HTERT RPE-1 (cell line): Measurements from ENCODE around the gene GRB14.
"Not testable (repeated sequence)": the region's sequence is repeated elsewhere in the genome, so short reads cannot be mapped to it uniquely, and the experiment has no call there.

Experiments
- in situ Hi-C: fragments of 300-500 bp; cut with MboI; formaldehyde crosslinking; loops from 4 replicates; pipeline ENCODE4 v1.14.3; 2020; ENCODE audit warnings: low sequenced_read_pairs

Gene GRB14

DNA sequence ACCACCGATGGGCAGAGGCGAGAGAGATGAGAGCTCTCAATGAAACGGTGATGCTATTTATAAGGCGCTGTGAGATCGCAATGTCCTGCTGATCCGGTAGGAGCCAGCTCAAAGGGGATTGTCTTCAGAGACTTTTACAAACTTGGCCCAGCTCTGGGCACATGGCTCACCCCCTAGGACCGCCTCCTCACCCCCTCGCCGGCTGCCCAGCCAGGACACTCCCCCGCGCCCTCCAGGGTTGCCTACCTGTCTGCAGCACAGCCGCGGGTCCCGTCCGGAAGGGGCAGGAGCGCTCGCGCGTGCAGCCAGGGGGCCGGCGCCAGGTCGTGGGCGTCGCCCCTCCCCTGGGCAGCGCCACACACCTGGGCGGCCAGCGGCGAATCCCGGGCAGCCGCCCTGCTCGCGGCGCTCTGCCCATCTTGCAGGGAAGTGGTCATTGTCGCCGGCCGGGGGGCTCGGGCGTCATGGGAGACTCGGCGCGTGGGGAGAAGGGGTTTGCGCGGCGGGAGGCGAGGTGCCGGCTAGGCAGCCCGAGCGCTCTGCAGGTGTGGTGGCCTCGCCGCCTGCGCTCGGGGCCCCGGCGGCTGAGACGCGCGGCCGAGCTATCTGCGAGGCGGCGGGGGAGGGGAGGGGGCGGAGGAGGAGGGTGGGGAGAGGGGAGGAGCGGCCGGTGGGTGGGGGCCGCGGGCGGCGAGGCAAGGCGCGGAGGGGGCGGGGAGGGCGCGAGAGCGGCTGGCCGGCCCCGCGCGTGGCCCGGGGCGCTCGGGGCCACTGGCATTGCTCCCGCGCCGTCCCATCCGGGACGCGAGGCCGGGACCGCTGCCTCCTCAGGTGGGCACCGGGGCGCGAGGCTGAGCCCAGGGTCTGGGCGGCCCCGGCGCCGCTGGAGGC, at the start of gene GRB14:
GRB14 (minus strand) TSS at position 610 of the 891 bp plus-strand sequence; CDS start at position 437, 173 bp downstream.
- in situ Hi-C loops = no loop called here

DNA sequence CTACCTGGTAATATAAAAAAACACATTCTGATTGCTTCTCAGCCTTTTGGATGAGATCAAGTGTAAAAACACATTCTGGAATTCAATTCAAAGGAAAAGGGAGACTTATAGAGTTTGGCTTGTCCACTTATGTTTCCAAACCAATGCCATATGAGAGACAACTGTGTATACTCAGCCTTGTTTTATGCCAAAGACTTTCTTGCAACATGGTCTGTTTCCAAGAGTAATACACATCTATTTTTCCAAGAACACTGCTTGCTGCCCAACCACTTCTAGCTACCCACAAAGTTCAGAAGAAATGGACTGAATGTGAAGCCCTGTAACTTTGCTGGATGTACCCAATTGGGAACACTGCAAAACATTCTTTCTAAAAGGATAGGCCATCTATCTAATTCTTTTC, 48.0 kb upstream of the GRB14 start:
- in situ Hi-C loops = no loop called here

DNA sequence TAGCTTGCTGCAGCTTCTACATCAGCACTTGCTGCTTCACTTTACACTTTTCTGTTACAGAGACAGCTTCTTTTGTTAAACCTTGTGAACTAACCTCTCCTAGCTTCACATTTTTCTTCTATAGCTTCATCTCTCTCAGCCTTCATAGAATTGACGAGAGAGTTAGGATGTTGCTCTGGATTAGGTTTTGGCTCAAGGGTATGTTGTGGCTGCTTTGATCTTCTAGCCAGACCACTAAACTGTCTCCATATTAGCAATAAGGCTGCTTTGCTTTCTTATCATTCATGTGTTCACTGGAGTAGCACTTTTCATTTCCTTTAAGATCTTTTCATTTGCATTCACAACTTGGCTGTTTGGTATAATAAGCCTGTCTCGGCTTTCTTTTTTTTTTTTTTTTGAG, 46.3 kb upstream of the GRB14 start:
- in situ Hi-C loops = no loop called here

DNA sequence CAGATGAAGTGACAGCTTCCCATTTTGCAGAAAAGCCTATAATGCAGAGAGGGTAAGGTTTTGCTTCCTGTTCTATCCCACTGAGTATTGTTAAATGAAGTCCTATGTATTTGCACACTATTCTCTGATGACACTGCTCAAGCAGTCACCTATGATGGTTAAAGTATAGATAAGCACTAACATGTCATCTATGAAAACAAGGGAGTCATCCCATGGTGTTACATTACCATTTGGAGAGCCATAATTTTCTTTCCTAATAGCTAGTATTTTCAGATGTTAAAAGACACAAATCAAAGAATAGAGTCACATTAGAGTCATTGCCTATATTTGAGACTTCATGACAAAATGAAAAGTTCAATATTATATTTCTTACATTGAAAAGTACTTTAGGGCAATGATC, 42.8 kb upstream of the GRB14 start:
- in situ Hi-C loops = no loop called here

DNA sequence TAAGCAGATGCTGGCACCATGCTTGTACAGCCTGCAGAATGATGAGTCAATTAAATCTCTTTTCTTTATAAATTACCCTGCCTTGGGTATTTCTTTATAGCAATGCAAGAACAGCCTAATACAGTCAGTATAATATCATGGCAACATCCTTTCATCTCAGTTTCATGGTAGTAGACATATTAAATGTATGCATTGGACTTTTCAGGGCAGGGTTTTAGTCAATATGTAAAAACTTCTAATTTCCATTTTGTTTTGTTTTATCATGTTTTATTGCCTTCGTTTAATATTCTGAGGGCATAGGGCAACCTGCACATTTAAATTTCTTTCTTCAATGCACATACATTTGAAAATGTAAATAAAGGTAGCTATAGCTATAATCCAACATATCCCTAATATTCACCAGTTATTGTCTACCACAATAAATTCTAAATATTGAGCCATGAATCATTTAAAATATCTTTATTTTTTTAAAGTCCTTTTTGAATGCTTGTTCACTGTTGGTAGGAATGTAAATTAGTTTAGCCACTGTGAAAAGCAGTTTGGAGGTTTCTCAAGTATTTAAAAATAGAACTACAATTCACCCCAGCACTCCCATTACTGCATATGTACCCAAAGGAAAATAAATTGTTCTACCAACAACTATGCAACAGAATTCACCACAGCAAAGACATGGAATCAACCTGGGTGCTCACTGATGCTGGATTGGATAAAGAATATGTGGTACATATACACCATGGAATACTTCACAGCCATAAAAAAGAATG, 41.8 kb upstream of the GRB14 start:
- in situ Hi-C loops = no loop called here

DNA sequence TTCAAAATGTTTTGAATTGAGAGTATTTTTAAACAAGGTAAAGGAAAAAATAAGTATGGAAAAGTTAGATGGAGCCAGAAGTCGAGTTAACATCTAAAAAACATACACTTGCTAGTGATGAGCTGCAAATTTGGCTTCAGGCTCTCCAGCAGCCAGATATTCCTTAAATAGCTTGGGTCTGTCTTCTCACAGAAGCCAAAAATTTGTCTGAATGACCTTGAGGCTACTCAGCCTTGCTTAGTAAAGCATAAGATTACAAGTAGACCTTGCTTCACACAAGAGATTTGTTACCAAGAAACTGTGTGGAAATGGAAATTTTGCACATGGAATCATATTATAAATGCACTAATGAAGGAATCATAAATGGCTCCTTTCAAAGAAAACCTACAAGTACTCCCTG, 40.8 kb upstream of the GRB14 start:
- in situ Hi-C loops = no loop called here

DNA sequence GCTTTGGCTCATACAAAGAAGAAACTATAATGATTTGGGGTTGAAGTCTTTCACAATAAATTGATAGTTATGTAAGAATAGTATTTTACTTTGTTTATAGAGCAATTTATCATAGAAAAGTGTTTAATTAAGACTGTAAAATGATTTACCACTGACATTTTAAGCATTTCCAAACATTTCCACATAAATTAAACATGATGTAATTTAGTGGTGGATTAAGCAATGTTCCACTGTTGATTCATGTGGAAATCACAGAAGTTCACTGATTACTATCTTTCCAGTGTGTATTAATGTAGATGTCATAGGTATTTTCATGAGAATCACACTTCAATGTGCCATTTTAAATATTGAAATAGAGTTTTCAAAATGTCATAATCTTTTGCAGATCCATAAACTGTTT, 40.1 kb upstream of the GRB14 start:
- in situ Hi-C loops = no loop called here

DNA sequence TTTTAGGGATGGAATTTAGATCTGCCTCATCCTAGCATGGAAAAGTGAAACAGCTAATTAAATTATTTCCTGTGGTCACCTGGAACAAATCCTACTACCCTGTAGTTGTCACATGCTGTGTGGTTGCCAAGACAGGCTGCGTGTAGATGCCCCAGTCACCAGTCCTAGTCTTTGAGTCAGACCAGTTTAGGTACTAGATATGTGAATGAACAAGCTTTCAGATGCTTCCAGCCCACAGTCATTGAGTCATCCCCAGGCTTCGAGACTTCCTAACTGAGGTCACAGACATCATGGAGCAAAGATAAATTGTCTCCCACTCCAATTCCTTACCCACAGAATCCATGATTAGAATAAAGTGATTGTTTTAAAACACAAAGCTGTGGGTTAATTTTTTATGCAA, 35.8 kb upstream of the GRB14 start:
- in situ Hi-C loops = no loop called here

DNA sequence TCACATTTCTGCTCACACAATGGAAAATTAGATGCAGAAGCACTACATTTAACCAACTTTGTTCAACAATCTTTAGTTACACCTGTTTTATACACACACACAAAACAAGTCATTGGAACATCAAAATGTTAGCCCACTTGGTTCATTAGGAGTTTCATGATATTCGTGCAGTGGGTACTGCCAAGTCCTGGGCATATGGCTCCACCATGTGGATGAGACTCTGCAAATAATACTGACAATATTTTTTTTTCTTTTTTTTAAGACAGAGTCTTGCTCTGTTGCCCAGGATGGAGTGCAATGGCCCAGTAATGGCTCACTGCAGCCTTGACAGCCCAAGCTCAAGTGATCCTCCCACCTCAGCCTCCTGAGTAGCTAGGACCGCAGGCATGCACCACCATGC, 34.5 kb upstream of the GRB14 start:
- in situ Hi-C loops = no loop called here

DNA sequence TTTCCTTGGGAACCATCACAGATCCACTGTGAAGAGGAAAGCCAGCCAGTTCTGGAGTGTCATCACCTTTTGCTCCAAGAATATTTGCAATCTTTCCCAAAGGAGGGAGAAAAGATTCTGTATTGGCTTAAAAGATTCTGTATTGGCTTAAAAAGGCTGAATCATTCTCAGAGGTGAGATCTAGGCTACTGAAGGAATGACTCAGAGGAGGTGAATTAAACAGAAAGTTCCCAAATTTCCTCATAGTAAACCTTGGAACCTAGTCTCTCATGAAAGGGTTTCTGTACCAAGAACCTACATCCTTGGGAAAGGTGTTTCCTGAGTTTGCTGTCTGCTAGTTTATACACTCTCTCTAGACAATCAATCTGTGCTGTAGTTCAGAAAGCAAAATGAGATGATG, 34.1 kb upstream of the GRB14 start:
- in situ Hi-C loops = no loop called here

DNA sequence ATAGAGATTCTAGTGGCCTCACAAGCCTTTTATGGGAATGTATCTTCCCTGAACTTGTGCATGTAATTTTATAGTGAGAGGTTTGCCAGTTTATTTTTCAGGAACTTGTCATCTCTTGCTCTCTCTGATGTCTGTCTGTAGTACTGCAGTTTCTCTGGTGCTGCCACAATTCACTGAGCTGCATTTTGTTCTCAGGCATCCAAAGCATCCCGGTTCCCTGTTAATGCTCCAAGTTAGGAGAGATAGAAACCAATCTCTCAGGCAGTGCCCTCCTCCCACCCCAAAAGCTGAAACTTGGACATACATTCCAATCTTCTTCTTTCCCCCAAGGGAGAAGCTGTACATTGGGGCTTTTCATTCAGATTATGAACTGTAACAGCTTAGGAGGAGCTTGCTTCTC, 30.1 kb upstream of the GRB14 start:
- in situ Hi-C loops = no loop called here

DNA sequence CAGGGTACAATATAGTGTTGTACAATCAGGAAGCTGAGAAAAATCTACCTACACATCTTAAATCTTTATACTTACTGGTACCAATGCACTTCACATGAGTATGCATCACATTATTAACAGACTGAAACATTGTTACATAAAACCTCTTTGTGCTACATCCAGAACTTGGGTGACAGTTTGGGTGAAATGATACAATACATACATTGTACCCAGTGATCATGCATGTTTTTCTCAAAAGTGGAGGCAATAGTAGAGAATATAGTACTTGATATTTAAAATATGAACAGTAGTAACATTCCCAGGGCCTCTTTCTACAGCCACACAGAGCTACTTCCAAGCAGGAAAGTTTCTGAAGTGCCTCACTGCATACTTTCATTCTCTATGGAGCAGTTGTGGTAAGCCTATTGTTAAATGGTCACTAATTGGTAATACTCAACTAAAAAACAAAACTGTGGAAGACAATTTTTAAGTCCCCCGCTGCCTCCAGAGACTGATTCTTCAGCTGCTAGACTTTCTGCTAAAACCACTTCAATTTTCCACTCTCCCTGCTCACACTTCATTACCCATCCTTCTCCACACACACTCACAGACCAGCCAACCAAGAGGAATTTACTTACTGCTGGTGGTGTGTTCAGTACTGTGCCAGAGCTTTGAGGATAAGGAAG, 22.9 kb upstream of the GRB14 start:
- in situ Hi-C loops = no loop called here

DNA sequence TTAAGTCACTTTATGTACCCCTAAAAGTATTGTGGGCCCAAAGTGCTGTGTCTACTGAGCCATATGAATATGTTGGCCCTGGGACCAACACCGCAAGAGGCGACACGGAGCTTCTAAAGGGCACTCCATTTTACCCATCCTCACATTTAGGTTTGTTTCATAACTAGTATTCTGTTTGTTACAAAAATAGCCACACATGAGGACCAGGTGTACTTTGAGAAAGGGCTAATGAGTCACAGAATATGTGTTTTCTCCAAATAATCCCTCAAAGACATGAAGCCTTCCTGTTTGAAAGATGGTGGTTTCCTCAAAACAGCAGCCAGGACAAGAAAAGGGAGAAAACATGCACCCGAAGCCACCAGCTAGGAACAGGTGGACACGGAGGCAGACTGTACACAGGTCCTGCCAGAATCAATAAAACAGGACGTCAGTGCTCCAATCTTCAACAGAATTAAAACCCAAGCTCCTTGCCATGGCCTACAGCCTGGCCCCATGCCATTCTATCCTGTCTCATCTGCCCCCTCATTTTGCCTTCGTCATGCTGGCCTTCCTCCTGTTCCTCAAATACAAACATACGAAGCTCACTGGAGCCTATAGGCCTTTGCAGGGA, 21.8 kb upstream of the GRB14 start:
- in situ Hi-C loops = no loop called here

DNA sequence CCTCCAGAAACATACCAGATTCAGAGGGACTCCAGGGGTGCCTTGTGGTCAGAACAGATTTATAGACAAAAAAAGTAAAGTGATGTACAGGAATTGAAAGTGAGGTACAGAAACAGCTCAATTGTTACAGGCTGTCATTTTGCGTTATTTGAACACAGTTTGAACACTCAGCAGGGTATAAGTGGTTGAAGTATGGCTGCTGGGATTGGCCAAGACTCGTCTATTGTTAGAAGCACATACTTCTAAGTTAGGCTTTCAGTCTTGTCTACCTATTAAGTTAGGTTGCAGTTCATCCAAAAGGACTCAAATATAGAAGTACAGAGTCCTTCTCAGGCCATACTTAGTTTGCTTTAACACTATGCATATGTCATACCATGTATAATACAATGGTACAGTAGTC, 21.0 kb upstream of the GRB14 start:
- in situ Hi-C loops = no loop called here

DNA sequence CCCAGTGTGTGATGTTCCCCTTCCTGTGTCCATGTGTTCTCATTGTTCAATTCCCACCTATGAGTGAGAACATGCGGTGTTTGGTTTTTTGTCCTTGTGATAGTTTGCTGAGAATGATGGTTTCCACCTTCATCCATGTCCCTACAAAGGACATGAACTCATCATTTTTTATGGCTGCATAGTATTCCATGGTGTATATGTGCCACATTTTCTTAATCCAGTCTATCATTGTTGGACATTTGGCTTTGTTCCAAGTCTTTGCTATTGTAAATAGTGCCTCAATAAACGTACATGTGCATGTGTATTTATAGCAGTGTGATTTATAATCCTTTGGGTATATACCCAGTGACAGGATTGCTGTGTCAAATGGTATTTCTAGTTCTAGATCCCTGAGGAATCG, 7.0 kb upstream of the GRB14 start:
- in situ Hi-C loops = not testable (repeated sequence)

DNA sequence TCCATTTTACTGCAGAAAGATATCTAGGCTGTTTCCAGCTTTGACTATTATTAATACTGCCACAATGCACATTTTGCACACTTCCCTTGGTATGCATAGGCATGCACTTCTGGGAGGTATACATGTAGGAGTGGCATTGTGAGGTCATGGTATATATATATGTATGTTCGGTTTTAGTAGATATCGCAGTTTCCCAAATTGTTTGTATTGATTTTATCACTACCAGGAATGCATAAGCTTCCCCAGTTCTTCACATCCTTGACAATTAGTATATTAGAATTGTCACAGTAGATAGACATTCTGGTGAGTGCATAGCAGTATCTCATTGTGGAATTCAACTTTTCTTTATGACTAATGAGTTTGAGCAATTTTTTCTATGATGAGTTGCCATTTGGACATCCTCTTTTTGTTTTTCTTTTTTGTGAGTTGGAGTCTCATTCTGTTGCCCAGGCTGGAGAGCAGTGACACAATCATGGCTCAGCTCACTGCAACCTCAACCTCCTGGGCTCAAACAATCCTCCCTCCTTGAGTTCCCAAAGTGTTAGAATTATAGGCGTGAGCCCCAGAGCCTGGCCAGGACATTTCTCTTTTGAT, 4.2 kb upstream of the GRB14 start:
- in situ Hi-C loops = no loop called here

DNA sequence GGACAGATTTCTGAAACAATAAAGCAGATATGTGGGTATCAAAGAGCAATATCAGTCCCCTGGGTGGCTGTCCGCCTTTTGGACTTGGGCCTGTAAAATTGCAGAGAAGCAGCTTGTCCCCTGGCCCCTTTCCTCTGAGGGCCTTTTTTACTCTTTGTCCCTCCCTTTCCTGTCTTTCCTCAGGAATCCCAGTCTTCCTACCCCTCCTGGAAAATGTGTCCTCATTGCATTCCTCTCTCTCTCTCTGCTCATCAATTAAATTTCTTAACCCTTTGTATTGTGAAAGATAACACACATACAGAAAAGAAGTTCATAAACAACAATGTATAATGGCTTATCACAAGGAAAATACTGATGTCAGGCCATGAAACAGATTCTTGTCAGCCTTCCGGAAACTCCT, 3.0 kb upstream of the GRB14 start:
- in situ Hi-C loops = no loop called here

DNA sequence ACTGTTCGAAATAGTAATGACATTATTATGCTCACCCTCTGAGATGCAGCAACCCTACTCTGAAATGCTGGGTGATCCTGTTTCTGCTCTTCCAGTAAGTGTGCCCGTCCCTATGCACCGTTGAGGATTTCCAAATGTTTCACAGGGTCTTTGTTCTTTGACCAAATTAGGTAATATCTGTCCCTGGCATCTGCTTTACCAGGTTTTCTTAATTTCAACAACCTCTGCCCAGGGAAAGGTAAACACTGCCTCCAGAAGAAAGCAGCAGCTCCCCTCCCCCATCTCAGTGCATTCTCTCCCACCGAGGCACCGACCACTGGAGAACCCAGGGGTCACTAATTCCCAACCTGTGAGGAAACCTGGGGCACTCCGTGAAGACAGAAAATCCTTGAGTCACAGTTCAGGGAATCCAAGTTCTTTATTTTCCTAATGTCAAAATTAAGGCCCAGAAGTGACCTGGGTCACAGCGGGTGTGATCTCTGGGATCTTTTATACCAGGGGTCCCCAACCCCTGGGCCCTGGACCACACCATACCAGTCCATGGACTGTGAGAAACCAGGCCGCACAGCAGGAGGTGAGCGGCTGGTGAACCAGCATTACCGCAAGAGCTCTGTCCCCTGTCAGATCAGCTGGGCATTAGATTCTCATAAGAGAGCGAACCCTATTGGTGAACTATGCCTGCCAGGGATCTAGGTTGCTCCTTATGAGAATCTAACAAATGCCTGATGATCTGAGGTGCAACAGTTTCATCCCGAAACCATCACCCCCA, 1.2 kb upstream of the GRB14 start:
- in situ Hi-C loops = no loop called here

DNA sequence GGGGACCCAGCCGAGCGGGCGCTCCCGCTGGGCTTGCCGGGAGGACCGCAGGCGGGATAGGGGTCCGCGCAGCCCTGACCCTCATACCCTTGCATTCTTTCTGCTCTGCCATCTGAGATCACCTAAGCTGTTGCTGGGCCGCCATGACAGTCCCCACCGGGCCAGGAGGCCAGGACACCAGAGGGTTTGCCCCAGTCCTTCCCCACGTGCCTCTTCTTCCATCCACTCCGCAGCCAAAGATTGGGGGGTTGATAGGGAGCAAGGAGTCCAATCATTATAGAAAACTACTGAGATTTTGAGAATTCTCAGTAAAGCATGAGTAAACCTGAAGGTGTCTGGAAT, 453 bp upstream of the GRB14 start:
- in situ Hi-C loops = no loop called here

DNA sequence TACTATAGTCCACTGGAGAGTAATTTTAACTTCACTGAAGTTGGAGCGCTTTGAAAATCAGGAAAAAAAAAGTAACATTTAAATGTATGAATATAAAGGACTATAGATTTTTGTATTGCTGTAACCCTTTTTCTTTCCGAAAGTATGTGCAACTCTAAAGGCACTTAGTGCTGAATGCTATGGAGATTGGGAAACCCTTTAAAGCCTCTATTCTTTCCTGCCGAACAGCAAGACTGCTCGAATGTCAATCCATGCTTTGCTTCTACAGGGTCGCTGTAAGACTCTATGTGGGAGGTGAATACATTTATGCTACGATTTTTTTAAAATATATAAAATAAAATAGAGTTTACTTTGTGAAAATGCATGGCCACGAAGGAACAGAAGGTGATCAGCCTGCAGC, 825 bp downstream of the GRB14 start:
- in situ Hi-C loops = no loop called here
